DND-41 (cell line): ENCODE results near the gene FAS.

Experiments
- ATAC-seq: fragments of 200-7000 bp; cut with Tn5 transposase; 3 replicates; pipeline ENCODE4 v1.9.1; 2021; ENCODE audit warnings: low read depth; ENCODE audit not compliant: insufficient read depth
- DNase-seq: peaks from one replicate; pipeline ENCODE4 v3.0.0-alpha.2; 2020
- H2AFZ ChIP-seq: 2 replicates; pipeline ENCODE4 v1.6.0; 2012; ENCODE audit warnings: low read depth, low read length
- H3K27ac ChIP-seq: 2 replicates; pipeline ENCODE4 v1.5.1; 2012; ENCODE audit warnings: low read length, inconsistent platforms
- H3K27me3 ChIP-seq: fragments of 200-600 bp; sonication (generic); 2 replicates; pipeline ENCODE4 v1.6.0; 2012; ENCODE audit warnings: low read length, mild to moderate bottlenecking, inconsistent platforms; ENCODE audit not compliant: insufficient read depth, poor library complexity
- H3K36me3 ChIP-seq: 2 replicates; pipeline ENCODE4 v1.5.1; 2012; ENCODE audit warnings: low read length, inconsistent platforms; ENCODE audit not compliant: insufficient read depth
- H3K4me1 ChIP-seq: 2 replicates; pipeline ENCODE4 v1.5.1; 2012; ENCODE audit warnings: mild to moderate bottlenecking, low read length; ENCODE audit not compliant: insufficient read depth
- H3K4me2 ChIP-seq: 2 replicates; pipeline ENCODE4 v1.6.0; 2012; ENCODE audit warnings: mild to moderate bottlenecking, moderate library complexity, low read length, inconsistent platforms; ENCODE audit not compliant: insufficient read depth
- H3K4me3 ChIP-seq, 2 experiments: fragments of 200-600 bp in 1 of 2; shearing (Covaris generic) in 1 of 2; 2 replicates each; pipeline ENCODE4 v1.5.1; 2012 to 2016; ENCODE audit warnings: inconsistent platforms in 2 of 2, low read length in 2 of 2, mild to moderate bottlenecking in 2 of 2, low read depth in 1 of 2, moderate library complexity in 1 of 2
- H3K79me2 ChIP-seq: 2 replicates; pipeline ENCODE4 v1.6.0; 2012; ENCODE audit warnings: low read length, inconsistent platforms; ENCODE audit not compliant: insufficient read depth
- H3K9ac ChIP-seq: 2 replicates; pipeline ENCODE4 v1.6.0; 2012; ENCODE audit warnings: low read depth, mild to moderate bottlenecking, inconsistent platforms, low read length, moderate library complexity
- H3K9me3 ChIP-seq: 2 replicates; pipeline ENCODE4 v1.5.1; 2012; ENCODE audit warnings: low read length, moderate library complexity, mild to moderate bottlenecking, inconsistent platforms; ENCODE audit not compliant: insufficient read depth, severe bottlenecking
- H4K20me1 ChIP-seq: 2 replicates; pipeline ENCODE4 v1.6.0; 2012; ENCODE audit warnings: low read length; ENCODE audit not compliant: insufficient read depth
- EZH2 ChIP-seq: IDR thresholded peaks from 3 replicates; pipeline ENCODE4 v1.6.1; 2012; ENCODE audit warnings: borderline replicate concordance, low read depth, mild to moderate bottlenecking, moderate library complexity, low read length, inconsistent platforms; ENCODE audit not compliant: severe bottlenecking
- TF ChIP-seq, protein P1 (sequence below): IDR thresholded peaks from 2 replicates; pipeline ENCODE4 v1.5.1; 2012; ENCODE audit warnings: borderline replicate concordance, low read length, moderate library complexity, mild to moderate bottlenecking; ENCODE audit not compliant: poor library complexity, severe bottlenecking; ENCODE audit errors: extremely low read depth

The FAS gene

DNA sequence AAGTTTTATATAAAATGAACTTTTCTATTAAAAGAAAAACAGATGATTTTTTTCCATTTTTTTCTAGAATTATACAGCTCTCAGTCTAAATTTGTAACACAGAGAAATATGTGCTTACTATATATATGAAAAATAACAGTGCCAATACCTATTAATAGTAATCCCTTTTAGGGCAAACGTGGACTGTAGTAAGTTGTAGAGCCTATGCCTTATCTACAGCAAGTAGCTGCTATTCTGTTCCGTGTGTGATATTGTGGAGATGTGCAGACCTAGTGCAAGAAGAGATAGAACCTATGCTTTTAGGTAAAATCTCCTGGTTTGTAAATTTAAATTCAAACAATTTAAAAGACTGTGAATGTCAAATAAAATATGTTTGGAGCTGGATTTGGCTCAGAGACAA lies 72.9 kb downstream of the FAS start:
- ATAC-seq, result no peak
- Histone ChIP-seq H3K27me3 (no peaks in the 10 kb centered on the region), H3K9ac (no peak overlapping the region), H3K9me3 (no peaks in the 10 kb centered on the region), H3K4me3 (no peak overlapping the region), H3K4me1 (no peaks in the 10 kb centered on the region), H3K79me2 (no peaks in the 10 kb centered on the region), H3K27ac (no peak overlapping the region), H3K36me3 (no peaks in the 10 kb centered on the region), H3K4me2 (no peak overlapping the region), H2AFZ (no peak overlapping the region), H4K20me1 (no peaks in the 10 kb centered on the region)
- no peak for TF ChIP-seq EZH2
- TF ChIP-seq, protein P1, sequence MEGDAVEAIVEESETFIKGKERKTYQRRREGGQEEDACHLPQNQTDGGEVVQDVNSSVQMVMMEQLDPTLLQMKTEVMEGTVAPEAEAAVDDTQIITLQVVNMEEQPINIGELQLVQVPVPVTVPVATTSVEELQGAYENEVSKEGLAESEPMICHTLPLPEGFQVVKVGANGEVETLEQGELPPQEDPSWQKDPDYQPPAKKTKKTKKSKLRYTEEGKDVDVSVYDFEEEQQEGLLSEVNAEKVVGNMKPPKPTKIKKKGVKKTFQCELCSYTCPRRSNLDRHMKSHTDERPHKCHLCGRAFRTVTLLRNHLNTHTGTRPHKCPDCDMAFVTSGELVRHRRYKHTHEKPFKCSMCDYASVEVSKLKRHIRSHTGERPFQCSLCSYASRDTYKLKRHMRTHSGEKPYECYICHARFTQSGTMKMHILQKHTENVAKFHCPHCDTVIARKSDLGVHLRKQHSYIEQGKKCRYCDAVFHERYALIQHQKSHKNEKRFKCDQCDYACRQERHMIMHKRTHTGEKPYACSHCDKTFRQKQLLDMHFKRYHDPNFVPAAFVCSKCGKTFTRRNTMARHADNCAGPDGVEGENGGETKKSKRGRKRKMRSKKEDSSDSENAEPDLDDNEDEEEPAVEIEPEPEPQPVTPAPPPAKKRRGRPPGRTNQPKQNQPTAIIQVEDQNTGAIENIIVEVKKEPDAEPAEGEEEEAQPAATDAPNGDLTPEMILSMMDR, result no peak
- no peak for DNase-seq

DNA sequence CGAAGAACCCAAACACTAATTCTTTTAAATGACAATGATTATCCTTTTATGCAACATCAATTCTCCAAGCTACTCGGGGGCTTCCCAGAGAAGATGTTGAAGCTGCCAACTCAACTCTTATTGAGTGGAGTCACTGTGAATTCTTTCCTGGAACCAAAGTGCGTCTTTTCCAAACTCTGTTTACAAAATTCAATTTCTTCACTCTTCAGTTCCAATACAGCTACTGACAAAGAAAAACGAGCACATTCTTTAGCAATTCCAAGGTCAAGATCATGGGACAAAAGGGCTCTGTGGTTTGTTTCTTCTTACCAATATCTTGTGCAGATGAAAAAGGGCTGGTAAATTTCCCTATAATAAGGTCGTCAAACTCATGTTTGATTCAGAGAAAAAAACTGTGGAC lies 74.2 kb downstream of the FAS start:
- Histone ChIP-seq H3K27me3 (no peaks in the 10 kb centered on the region), H2AFZ (no peak overlapping the region), H4K20me1 (no peaks in the 10 kb centered on the region), H3K9me3 (no peaks in the 10 kb centered on the region), H3K4me2 (no peak overlapping the region), H3K4me3 (no peak overlapping the region), H3K9ac (no peak overlapping the region), H3K36me3 (no peaks in the 10 kb centered on the region), H3K4me1 (no peaks in the 10 kb centered on the region), H3K27ac (no peak overlapping the region), H3K79me2 (no peaks in the 10 kb centered on the region)
- TF ChIP-seq, protein P1, result no peak
- TF ChIP-seq EZH2, result no peak
- no peak for ATAC-seq
- no peak for DNase-seq
